Measurements from ENCODE around the gene CADM2. TPM values are rescaled to one million over a fixed set of nuclear protein-coding genes. Genes with fewer than 3 reads are reported as not detected.
"Not testable (repeated sequence)": the region's sequence is repeated elsewhere in the genome, so short reads cannot be mapped to it uniquely, and the experiment has no call there.

CADM2 gene
- total RNA-seq, 1 experiment from 2014 or later = 0.64 TPM

DNA sequence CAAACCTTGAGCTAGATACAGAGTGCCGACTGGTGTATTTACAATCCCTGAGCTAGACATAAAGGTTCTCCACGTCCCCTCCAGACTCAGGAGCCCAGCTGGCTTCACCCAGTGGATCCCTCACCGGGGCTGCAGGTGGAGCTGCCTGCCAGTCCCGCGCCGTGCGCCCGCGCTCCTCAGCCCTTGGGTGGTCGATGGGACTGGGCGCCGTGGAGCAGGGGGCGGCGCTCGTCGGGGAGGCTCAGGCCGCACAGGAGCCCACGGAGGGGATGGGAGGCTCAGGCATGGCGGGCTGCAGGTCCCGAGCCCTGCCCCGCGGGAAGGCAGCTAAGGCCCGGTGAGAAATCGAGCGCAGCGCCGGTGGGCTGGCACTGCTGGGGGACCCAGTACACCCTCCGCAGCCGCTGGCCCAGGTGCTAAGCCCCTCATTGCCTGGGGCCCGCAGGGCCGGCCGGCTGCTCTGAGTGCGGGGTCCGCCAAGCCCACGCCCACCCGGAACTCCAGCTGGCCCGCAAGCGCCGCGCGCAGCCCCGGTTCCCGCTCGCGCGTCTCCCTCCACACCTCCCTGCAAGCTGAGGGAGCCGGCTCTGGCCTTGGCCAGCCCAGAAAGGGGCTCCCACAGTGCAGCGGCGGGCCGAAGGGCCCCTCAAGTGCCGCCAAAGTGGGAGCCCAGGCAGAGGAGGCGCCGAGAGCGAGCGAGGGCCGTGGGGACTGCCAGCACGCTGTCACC is 175.1 kb downstream of the CADM2 start:
- H3K36me3 ChIP-seq (ENCODE audit: control insufficient read depth, insufficient read depth, low read length); H3K27ac ChIP-seq (ENCODE audit: low read length); DNase-seq (ENCODE audit: low read depth, low spot score); H3K4me3 ChIP-seq (ENCODE audit: low read depth in 2 of 2, low read length in 2 of 2); CTCF ChIA-PET; H3K9me3 ChIP-seq (ENCODE audit: control insufficient read depth, insufficient read depth, low read depth, low read length); in situ Hi-C loops (cut with HindIII; ENCODE audit: low pct_unique_long_range_greater_than_20kb, low sequenced_read_pairs); H3K4me1 ChIP-seq (ENCODE audit: control insufficient read depth, insufficient read depth, low read length); BruUV-seq (replicated peaks); intact Hi-C loops (cut with micrococcal nuclease; ENCODE audit: unreplicated experiment); ATAC-seq; POLR2A ChIA-PET; H3K27me3 ChIP-seq (ENCODE audit: control insufficient read depth, insufficient read depth, low read length): not testable (repeated sequence)

DNA sequence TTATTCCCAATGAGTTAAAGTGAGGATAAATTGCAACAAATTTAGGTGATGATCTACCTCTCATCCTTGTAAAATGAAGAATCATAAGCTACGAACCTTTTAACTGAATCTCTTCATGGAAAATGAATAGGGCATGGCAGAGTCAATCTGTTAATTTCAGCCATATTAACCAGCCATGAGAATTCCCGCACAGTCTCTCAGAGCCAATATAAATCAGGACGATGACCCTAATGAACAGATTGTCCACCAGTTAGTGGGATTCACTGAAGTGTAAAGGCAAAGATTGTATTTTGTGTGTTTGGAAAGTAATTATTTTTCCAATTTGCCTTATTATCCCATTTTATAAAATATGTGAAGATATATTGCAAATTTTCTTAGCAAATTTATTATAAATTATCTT is 183.8 kb downstream of the CADM2 start:
- POLR2A ChIA-PET = no interaction called here
- no peaks in the 10 kb centered on the region for H3K36me3 ChIP-seq (ENCODE audit: control insufficient read depth, insufficient read depth, low read length)
- BruUV-seq (replicated peaks) = no TSS peak
- H3K27me3 ChIP-seq (ENCODE audit: control insufficient read depth, insufficient read depth, low read length) = no peaks in the 10 kb centered on the region
- CTCF ChIA-PET = no interaction called here
- no peaks in the 10 kb centered on the region for H3K9me3 ChIP-seq (ENCODE audit: control insufficient read depth, insufficient read depth, low read depth, low read length)
- ATAC-seq (no peak), DNase-seq (ENCODE audit: low read depth, low spot score) (no peak)
- TF ChIP-seq, protein P1, sequence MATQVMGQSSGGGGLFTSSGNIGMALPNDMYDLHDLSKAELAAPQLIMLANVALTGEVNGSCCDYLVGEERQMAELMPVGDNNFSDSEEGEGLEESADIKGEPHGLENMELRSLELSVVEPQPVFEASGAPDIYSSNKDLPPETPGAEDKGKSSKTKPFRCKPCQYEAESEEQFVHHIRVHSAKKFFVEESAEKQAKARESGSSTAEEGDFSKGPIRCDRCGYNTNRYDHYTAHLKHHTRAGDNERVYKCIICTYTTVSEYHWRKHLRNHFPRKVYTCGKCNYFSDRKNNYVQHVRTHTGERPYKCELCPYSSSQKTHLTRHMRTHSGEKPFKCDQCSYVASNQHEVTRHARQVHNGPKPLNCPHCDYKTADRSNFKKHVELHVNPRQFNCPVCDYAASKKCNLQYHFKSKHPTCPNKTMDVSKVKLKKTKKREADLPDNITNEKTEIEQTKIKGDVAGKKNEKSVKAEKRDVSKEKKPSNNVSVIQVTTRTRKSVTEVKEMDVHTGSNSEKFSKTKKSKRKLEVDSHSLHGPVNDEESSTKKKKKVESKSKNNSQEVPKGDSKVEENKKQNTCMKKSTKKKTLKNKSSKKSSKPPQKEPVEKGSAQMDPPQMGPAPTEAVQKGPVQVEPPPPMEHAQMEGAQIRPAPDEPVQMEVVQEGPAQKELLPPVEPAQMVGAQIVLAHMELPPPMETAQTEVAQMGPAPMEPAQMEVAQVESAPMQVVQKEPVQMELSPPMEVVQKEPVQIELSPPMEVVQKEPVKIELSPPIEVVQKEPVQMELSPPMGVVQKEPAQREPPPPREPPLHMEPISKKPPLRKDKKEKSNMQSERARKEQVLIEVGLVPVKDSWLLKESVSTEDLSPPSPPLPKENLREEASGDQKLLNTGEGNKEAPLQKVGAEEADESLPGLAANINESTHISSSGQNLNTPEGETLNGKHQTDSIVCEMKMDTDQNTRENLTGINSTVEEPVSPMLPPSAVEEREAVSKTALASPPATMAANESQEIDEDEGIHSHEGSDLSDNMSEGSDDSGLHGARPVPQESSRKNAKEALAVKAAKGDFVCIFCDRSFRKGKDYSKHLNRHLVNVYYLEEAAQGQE (IDR thresholded peaks at IDR 0.05; ENCODE audit: insufficient read depth in 1 of 2, low read depth in 2 of 2, low read length in 1 of 2) = no peak
- TF ChIP-seq SIN3A (IDR thresholded peaks at IDR 0.05; ENCODE audit: borderline replicate concordance, insufficient read depth, low read depth, low read length) (no peak), TCF7L2 (IDR thresholded peaks at IDR 0.05; ENCODE audit: low read depth, low read length) (no peak), POLR2AphosphoS5 (IDR thresholded peaks at IDR 0.05; ENCODE audit: low read depth, low read length) (no peak)
- TF ChIP-seq, protein P2, sequence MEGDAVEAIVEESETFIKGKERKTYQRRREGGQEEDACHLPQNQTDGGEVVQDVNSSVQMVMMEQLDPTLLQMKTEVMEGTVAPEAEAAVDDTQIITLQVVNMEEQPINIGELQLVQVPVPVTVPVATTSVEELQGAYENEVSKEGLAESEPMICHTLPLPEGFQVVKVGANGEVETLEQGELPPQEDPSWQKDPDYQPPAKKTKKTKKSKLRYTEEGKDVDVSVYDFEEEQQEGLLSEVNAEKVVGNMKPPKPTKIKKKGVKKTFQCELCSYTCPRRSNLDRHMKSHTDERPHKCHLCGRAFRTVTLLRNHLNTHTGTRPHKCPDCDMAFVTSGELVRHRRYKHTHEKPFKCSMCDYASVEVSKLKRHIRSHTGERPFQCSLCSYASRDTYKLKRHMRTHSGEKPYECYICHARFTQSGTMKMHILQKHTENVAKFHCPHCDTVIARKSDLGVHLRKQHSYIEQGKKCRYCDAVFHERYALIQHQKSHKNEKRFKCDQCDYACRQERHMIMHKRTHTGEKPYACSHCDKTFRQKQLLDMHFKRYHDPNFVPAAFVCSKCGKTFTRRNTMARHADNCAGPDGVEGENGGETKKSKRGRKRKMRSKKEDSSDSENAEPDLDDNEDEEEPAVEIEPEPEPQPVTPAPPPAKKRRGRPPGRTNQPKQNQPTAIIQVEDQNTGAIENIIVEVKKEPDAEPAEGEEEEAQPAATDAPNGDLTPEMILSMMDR (IDR thresholded peaks at IDR 0.05) = no peak
- no peak overlapping the region for H3K4me3 ChIP-seq (ENCODE audit: low read depth in 2 of 2, low read length in 2 of 2)
- in situ Hi-C loops (cut with HindIII; ENCODE audit: low pct_unique_long_range_greater_than_20kb, low sequenced_read_pairs) (no loop called here), intact Hi-C loops (cut with micrococcal nuclease; ENCODE audit: unreplicated experiment) (no loop called here)
- H3K4me1 ChIP-seq (ENCODE audit: control insufficient read depth, insufficient read depth, low read length) = no peaks in the 10 kb centered on the region
- H3K27ac ChIP-seq (ENCODE audit: low read length) = no peak overlapping the region

DNA sequence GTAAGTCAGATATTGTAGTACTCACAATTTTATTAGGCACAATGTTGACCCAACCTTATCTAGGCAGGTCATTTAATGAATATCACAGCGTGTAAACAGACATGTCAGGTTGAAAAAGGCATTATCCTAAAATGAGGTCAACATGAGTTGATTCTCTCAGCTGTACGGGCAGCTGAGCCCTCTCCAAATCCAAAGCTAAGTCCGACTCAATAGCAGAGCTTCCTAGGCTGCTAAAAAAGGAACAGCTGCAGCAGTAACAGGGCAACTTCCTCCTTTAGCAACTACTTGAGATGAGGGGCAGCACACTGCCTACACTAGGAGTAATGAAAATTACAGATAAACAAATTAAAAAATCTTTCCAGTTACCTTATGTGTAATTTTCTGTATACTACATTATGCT is 189.2 kb downstream of the CADM2 start:
- DNase-seq (ENCODE audit: low read depth, low spot score) = no peak
- no peak overlapping the region for H3K27ac ChIP-seq (ENCODE audit: low read length)
- in situ Hi-C loops (cut with HindIII; ENCODE audit: low pct_unique_long_range_greater_than_20kb, low sequenced_read_pairs) = no loop called here
- ChIA-PET CTCF (no interaction called here), POLR2A (no interaction called here)
- BruUV-seq (replicated peaks) = no TSS peak
- H3K4me1 ChIP-seq (ENCODE audit: control insufficient read depth, insufficient read depth, low read length) = no peaks in the 10 kb centered on the region
- intact Hi-C loops (cut with micrococcal nuclease; ENCODE audit: unreplicated experiment) = no loop called here
- no peaks in the 10 kb centered on the region for H3K36me3 ChIP-seq (ENCODE audit: control insufficient read depth, insufficient read depth, low read length)
- TF ChIP-seq POLR2AphosphoS5 (IDR thresholded peaks at IDR 0.05; ENCODE audit: low read depth, low read length) (no peak), TCF7L2 (IDR thresholded peaks at IDR 0.05; ENCODE audit: low read depth, low read length) (no peak), SIN3A (IDR thresholded peaks at IDR 0.05; ENCODE audit: borderline replicate concordance, insufficient read depth, low read depth, low read length) (no peak)
- TF ChIP-seq, protein P1 (IDR thresholded peaks at IDR 0.05; ENCODE audit: insufficient read depth in 1 of 2, low read depth in 2 of 2, low read length in 1 of 2) = no peak
- TF ChIP-seq, protein P2 (IDR thresholded peaks at IDR 0.05) = no peak
- no peaks in the 10 kb centered on the region for H3K9me3 ChIP-seq (ENCODE audit: control insufficient read depth, insufficient read depth, low read depth, low read length)
- ATAC-seq = no peak
- no peak overlapping the region for H3K4me3 ChIP-seq (ENCODE audit: low read depth in 2 of 2, low read length in 2 of 2)
- H3K27me3 ChIP-seq (ENCODE audit: control insufficient read depth, insufficient read depth, low read length) = no peaks in the 10 kb centered on the region
